Osteocyte (in vitro differentiated cells): ENCODE measurements around the gene TMEM156. TPM values are rescaled to one million over a fixed set of nuclear protein-coding genes. Genes with fewer than 3 reads are reported as not detected.

ENCODE experiments used
- DNase-seq: peaks from one replicate; pipeline ENCODE4 v3.0.0; 2021; ENCODE audit warnings: mixed read lengths; ENCODE audit not compliant: unreplicated experiment; ENCODE audit errors: extremely low spot score
- H3K27ac Mint-ChIP-seq: one replicate; pipeline ENCODE4 v1.8.0; 2021; ENCODE audit warnings: mild to moderate bottlenecking, mixed read lengths; ENCODE audit not compliant: unreplicated experiment
- H3K27me3 Mint-ChIP-seq: one replicate; pipeline ENCODE4 v1.8.0; 2021; ENCODE audit warnings: mixed read lengths; ENCODE audit not compliant: unreplicated experiment
- H3K36me3 Mint-ChIP-seq: one replicate; pipeline ENCODE4 v1.8.0; 2021; ENCODE audit warnings: mixed read lengths; ENCODE audit not compliant: unreplicated experiment
- H3K4me1 Mint-ChIP-seq: one replicate; pipeline ENCODE4 v1.8.0; 2021; ENCODE audit warnings: mixed read lengths; ENCODE audit not compliant: unreplicated experiment
- H3K4me3 Mint-ChIP-seq: one replicate; pipeline ENCODE4 v1.8.0; 2021; ENCODE audit warnings: mild to moderate bottlenecking, moderate library complexity, mixed read lengths; ENCODE audit not compliant: unreplicated experiment
- H3K9me3 Mint-ChIP-seq: one replicate; pipeline ENCODE4 v1.8.0; 2021; ENCODE audit warnings: mixed read lengths; ENCODE audit not compliant: unreplicated experiment
- total RNA-seq: library from RNA; stranded (reverse); gene quantifications from 2 replicates; pipeline ENCODE4 v1.2.1, GENCODE V29; 2021
- TF ChIP-seq, protein P1 (sequence below): fragments of 200-600 bp; sonication (generic); IDR thresholded peaks from 2 replicates; pipeline ENCODE4 v1.5.0; 2021; ENCODE audit warnings: antibody characterized with exemption, mild to moderate bottlenecking, moderate library complexity

Gene TMEM156
- total RNA-seq, 1 donor from 2014 or later = not detected

DNA sequence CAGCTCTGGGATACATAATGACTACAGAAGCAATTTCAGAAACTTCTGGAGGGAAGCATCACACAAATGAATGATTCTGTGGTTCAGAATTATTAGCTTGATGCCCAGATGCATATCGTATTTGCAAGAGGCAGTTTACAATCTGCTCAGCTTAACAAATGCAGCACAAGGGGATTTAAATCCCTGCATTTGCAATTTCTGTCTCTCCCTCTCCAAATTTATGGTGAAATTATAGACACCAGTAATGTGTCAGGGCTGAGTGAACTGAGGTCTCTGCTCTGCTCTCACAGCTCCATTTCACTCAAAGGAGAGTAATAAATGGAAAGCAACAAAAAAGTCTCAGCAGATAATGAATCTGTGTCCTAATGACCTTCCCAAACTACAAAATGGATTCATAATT, 80.2 kb downstream of the TMEM156 start:
- no peak overlapping the region for H3K4me3 Mint-ChIP-seq
- H3K27ac Mint-ChIP-seq = no peak overlapping the region
- no peaks in the 10 kb centered on the region for H3K27me3 Mint-ChIP-seq
- no peak for DNase-seq
- TF ChIP-seq, protein P1, sequence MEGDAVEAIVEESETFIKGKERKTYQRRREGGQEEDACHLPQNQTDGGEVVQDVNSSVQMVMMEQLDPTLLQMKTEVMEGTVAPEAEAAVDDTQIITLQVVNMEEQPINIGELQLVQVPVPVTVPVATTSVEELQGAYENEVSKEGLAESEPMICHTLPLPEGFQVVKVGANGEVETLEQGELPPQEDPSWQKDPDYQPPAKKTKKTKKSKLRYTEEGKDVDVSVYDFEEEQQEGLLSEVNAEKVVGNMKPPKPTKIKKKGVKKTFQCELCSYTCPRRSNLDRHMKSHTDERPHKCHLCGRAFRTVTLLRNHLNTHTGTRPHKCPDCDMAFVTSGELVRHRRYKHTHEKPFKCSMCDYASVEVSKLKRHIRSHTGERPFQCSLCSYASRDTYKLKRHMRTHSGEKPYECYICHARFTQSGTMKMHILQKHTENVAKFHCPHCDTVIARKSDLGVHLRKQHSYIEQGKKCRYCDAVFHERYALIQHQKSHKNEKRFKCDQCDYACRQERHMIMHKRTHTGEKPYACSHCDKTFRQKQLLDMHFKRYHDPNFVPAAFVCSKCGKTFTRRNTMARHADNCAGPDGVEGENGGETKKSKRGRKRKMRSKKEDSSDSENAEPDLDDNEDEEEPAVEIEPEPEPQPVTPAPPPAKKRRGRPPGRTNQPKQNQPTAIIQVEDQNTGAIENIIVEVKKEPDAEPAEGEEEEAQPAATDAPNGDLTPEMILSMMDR = no peak
- H3K9me3 Mint-ChIP-seq = no peaks in the 10 kb centered on the region
- H3K4me1 Mint-ChIP-seq = peaks cover 36% of the 10 kb centered on the region
- peaks cover 2% of the 10 kb centered on the region for H3K36me3 Mint-ChIP-seq

DNA sequence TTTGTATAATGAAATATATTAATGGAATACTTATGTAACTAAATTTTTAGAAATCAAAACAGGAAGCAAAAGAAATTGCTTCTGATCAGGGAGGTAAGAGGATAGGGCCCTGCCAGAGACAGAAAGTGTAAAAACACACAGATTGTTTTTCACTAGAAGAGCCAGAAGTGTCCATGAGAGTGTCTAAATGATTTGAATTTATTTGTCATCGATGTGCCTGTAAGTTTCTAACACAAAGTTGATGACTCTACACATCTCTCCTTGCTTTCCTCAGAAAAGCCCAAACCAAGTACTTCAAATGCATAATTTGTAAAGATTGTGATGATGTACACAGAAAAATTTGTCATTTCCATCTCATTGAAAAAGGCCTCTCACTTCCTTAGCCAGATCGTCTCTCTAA, 80.6 kb downstream of the TMEM156 start:
- H3K4me1 Mint-ChIP-seq = peaks cover 39% of the 10 kb centered on the region
- H3K27ac Mint-ChIP-seq = no peak overlapping the region
- H3K36me3 Mint-ChIP-seq = peaks cover 2% of the 10 kb centered on the region
- no peak for DNase-seq
- H3K27me3 Mint-ChIP-seq = no peaks in the 10 kb centered on the region
- TF ChIP-seq, protein P1 = no peak
- no peak overlapping the region for H3K4me3 Mint-ChIP-seq
- no peaks in the 10 kb centered on the region for H3K9me3 Mint-ChIP-seq

DNA sequence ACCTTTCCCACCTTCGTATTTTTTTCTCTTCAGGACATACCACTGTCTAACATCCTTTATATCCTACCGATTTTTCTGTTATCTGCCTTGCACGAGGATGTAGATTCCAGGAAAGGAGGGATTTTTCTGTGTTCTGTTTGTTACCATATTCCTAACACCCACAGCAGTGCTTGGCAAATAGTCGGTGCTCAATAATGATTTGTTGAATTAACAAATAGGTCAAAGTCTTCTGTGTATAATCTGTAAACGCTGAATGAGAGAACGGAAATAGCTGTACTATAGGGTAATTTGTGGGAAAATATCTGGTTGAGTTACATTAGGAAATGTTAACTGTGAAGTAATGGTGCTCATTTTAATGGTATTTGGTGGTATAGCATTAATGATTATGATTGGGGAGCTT, 81.5 kb downstream of the TMEM156 start:
- TF ChIP-seq, protein P1 = no peak
- no peaks in the 10 kb centered on the region for H3K9me3 Mint-ChIP-seq
- H3K36me3 Mint-ChIP-seq = peaks cover 2% of the 10 kb centered on the region
- H3K4me3 Mint-ChIP-seq = no peak overlapping the region
- no peaks in the 10 kb centered on the region for H3K27me3 Mint-ChIP-seq
- H3K4me1 Mint-ChIP-seq = peaks cover 38% of the 10 kb centered on the region
- H3K27ac Mint-ChIP-seq = peak overlapping the region; percentile 71
- DNase-seq = no peak

DNA sequence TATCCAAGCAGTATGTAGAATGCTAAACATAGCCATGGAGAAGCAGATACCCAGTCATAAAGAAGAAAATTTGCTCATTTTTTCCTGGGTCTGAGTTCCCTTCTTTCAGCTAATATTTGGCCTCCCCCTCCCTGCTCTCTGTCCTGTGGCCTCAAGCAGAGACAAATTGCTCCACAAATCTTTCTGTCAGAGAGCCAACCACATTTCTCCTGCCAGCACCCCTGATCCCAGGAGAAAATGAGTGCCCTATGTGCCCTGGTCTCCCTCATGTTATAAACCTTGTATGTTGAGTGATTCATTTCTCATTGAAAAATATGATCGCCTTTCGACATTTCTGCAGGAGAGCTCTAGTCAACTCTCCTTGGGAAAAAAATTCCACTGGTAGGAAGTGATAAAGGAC, 82.0 kb downstream of the TMEM156 start:
- H3K36me3 Mint-ChIP-seq = peaks cover 8% of the 10 kb centered on the region
- H3K27ac Mint-ChIP-seq = peak overlapping the region; percentile 71
- DNase-seq = no peak
- no peak overlapping the region for H3K4me3 Mint-ChIP-seq
- H3K9me3 Mint-ChIP-seq = no peaks in the 10 kb centered on the region
- TF ChIP-seq, protein P1 = no peak
- H3K4me1 Mint-ChIP-seq = peaks cover 38% of the 10 kb centered on the region
- H3K27me3 Mint-ChIP-seq = no peaks in the 10 kb centered on the region

DNA sequence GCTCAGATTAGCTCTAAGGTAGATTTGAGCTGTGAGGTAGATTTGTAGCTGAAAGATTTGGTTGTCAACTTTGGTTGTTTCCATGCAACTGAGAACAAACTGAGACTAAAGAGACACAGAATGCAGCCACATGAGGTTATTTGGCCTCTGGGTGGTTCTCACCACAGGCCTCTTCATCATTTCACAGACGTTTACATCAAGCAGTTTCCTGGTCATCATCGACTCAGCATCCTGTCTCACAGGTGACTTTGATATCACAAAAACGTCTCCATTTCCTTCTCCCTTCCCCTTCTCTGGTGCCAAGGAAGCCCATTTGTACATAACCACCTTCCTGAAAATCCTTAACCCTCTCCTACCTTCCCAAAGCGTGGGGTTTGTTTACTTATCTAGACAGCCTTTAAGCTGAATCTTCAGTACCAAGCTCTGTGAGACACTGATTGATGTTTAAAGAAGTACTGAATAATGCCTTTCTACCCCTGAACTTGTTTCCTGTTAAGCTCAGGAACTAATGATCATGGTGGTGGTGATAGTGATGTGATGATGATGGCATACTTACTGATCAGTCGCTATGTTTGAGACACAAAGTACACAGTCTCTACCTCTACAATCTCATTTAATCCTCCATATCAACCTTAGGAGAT, 82.7 kb downstream of the TMEM156 start:
- Mint-ChIP-seq H3K27me3 (no peaks in the 10 kb centered on the region), H3K4me1 (peaks cover 38% of the 10 kb centered on the region), H3K36me3 (peaks cover 14% of the 10 kb centered on the region), H3K9me3 (no peaks in the 10 kb centered on the region), H3K27ac (peak overlapping the region; percentile 89), H3K4me3 (no peak overlapping the region)
- DNase-seq = no peak
- TF ChIP-seq, protein P1 = no peak
